OCI-LY3 (cell line): ENCODE data around the gene RHOBTB3.

Experiments
- CTCF ChIP-seq: fragments of 200-600, 300-600 bp; sonication (generic); IDR thresholded peaks from 2 replicates; pipeline ENCODE4 v1.5.1; 2014; ENCODE audit warnings: antibody characterized with exemption, low read length, low read depth
- EZH2phosphoT487 ChIP-seq: fragments of 200-600 bp; shearing (Covaris generic); IDR thresholded peaks from 2 replicates; pipeline ENCODE4 v1.6.1; 2018; ENCODE audit warnings: antibody characterized with exemption, mixed run types, low read depth

GRCh38 chr5:95739857-95740256, 8.7 kb downstream of the RHOBTB3 start:
- TF ChIP-seq CTCF (no peak), EZH2phosphoT487 (no peak)
